Thoracic aorta (tissue), 2 donors: ENCODE measurements around the gene SERPINI2. TPM values are rescaled to one million over a fixed set of nuclear protein-coding genes. Genes with fewer than 3 reads are reported as not detected.

Experiments used
- ATAC-seq: fragments of 150-250 bp; one replicate; pipeline ENCODE4 v1.8.0; 2017; ENCODE audit warnings: low read depth; ENCODE audit not compliant: insufficient number of reproducible peaks, low FRiP score
- DNase-seq: peaks from one replicate; pipeline ENCODE4 v3.0.0-alpha.2; 2020; ENCODE audit warnings: low spot score
- H3K27ac ChIP-seq, 2 donors: fragments of 200-600 bp; sonication (generic); 1 replicate in 1 of 2; 2 replicates in 1 of 2; pipeline ENCODE4 v1.5.1; 2016; ENCODE audit warnings: mild to moderate bottlenecking in 2 of 2, moderate library complexity in 2 of 2
- H3K27me3 ChIP-seq: fragments of 200-600 bp; sonication (generic); replicated peaks from 2 replicates; pipeline ENCODE4 v1.6.0; 2016; ENCODE audit warnings: mild to moderate bottlenecking; ENCODE audit not compliant: insufficient read depth
- H3K36me3 ChIP-seq: fragments of 200-600 bp; sonication (generic); one replicate; pipeline ENCODE4 v1.5.1; 2016
- H3K4me1 ChIP-seq, 2 donors: fragments of 200-600 bp; sonication (generic); 1 replicate in 1 of 2; 2 replicates in 1 of 2; pipeline versions ENCODE4 v1.5.1 to v1.6.0; 2016; ENCODE audit warnings: low read depth in 2 of 2, mild to moderate bottlenecking in 1 of 2; ENCODE audit not compliant: control insufficient read depth in 1 of 2
- H3K4me3 ChIP-seq: fragments of 200-600 bp; sonication (generic); 2 replicates; pipeline ENCODE4 v1.5.1; 2016; ENCODE audit warnings: mild to moderate bottlenecking
- H3K9me3 ChIP-seq: fragments of 200-600 bp; sonication (generic); 2 replicates; pipeline ENCODE4 v1.5.1; 2016
- total RNA-seq, 2 donors: library from RNA; depleted of rRNA; stranded (reverse); fragments of >200 nt; gene quantifications; one replicate each; pipeline versions ENCODE4 v1.1.0 to v1.2.3, GENCODE V29; 2016
- TF ChIP-seq, protein P1 (sequence below): fragments of 200-600 bp; sonication (generic); IDR thresholded peaks from one replicate; pipeline ENCODE4 v1.5.1; 2019; ENCODE audit warnings: antibody characterized with exemption

The SERPINI2 gene
- total RNA-seq, 2 donors from 2014 or later, result not detected

DNA sequence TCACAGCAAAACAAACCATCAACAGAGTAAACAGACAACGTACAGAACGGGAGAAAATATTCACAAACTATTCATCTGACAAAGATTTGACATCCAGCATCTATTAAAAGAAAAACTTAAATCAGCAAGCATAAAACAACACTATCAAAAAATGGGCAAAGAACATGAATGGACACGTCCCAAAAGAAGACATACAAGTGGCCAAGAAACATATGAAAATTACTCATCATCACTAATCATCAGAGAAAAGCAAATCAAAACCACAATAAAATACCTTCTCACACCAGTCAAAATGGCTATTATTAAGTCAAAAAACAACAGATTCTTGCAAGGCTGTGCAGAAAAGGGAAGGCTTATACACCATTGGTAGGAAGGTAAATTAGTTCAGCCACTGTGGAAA lies 13.7 kb upstream of the SERPINI2 start:
- H3K9me3 ChIP-seq, result no peaks in the 10 kb centered on the region
- no peak overlapping the region for H3K4me3 ChIP-seq
- no peak overlapping the region for H3K27ac ChIP-seq
- ATAC-seq (no peak), DNase-seq (no peak)
- H3K36me3 ChIP-seq, result no peaks in the 10 kb centered on the region
- H3K4me1 ChIP-seq, result no peaks in the 10 kb centered on the region
- no peaks in the 10 kb centered on the region for H3K27me3 ChIP-seq
- TF ChIP-seq, protein P1, sequence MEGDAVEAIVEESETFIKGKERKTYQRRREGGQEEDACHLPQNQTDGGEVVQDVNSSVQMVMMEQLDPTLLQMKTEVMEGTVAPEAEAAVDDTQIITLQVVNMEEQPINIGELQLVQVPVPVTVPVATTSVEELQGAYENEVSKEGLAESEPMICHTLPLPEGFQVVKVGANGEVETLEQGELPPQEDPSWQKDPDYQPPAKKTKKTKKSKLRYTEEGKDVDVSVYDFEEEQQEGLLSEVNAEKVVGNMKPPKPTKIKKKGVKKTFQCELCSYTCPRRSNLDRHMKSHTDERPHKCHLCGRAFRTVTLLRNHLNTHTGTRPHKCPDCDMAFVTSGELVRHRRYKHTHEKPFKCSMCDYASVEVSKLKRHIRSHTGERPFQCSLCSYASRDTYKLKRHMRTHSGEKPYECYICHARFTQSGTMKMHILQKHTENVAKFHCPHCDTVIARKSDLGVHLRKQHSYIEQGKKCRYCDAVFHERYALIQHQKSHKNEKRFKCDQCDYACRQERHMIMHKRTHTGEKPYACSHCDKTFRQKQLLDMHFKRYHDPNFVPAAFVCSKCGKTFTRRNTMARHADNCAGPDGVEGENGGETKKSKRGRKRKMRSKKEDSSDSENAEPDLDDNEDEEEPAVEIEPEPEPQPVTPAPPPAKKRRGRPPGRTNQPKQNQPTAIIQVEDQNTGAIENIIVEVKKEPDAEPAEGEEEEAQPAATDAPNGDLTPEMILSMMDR, result no peak

DNA sequence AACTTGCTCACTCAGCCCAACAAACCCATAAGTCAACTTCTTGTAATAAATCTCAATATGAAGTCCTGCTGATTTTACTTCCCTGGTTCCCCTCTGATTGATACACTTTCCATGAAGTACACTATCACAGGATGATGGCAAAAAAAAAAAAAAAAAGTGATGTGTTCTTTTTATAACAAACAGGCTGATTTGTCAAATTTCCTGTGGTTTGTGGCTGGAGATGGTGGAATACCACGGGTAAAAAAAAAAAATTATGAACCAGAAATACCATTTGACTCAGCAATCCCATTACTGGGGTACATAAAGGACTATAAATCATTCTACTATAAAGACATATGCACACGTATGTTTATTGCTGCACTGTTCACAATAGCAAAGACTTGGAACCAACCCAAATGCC lies 10.7 kb upstream of the SERPINI2 start:
- DNase-seq, result no peak
- Histone ChIP-seq H3K36me3 (no peaks in the 10 kb centered on the region), H3K4me1 (no peaks in the 10 kb centered on the region), H3K9me3 (no peaks in the 10 kb centered on the region), H3K4me3 (no peak overlapping the region), H3K27me3 (no peaks in the 10 kb centered on the region), H3K27ac (no peak overlapping the region)
- no peak for ATAC-seq
- TF ChIP-seq, protein P1, result no peak

DNA sequence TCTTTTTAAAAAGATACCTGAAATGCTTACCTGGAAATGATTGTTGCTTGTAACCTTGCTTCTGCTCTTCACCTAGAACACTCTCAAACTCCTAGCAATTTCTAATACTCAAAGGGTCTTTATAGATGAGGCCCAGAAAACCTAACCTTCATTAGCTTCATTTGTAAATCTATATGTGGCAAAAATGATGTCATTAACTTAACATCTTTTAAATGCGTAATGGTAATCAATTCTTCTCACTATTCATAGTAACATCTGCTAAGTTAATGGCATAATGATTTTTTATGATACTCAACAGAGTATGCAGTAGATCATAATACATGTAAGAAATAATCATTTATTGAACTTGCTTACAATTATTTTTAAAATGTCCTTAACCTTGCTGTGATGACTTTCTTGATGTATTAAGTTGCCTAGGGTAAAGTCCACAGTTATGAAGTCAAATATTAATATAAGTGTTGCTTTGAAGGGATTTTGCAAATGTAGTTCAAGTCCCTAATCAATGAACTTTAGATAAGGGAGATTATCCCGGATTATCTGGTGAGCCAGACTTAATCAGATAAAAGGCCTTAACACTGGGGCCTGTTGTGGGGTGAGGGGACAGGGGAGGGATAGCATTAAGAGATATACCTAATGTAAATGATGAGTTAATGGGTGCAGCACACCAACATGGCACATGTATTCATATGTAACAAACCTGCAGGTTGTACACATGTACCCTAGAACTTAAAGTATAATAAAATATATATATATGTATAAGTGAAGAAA lies 10.1 kb upstream of the SERPINI2 start:
- Histone ChIP-seq H3K4me3 (no peak overlapping the region), H3K27me3 (no peaks in the 10 kb centered on the region), H3K27ac (no peak overlapping the region), H3K9me3 (no peaks in the 10 kb centered on the region), H3K4me1 (no peaks in the 10 kb centered on the region), H3K36me3 (no peaks in the 10 kb centered on the region)
- TF ChIP-seq, protein P1, result no peak
- no peak for DNase-seq
- no peak for ATAC-seq

DNA sequence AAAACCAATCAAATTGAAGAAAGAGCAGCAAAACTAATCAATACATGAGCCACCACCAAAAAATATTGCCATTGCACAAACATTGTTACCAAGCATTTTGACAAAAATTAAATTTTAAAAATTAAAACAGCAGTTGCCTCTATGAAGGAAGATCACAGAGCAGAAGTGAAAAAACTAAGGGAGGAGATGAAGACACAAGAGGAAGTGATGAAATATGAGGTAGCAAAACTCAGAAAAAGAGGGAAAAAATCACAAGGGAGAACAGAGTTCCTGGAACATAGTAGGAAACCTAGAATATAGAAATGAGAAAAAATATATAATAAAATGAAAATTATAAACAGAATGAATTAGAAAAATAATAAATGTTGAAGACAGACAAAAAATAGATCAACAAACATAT lies 7.3 kb upstream of the SERPINI2 start:
- no peak for DNase-seq
- no peaks in the 10 kb centered on the region for H3K36me3 ChIP-seq

DNA sequence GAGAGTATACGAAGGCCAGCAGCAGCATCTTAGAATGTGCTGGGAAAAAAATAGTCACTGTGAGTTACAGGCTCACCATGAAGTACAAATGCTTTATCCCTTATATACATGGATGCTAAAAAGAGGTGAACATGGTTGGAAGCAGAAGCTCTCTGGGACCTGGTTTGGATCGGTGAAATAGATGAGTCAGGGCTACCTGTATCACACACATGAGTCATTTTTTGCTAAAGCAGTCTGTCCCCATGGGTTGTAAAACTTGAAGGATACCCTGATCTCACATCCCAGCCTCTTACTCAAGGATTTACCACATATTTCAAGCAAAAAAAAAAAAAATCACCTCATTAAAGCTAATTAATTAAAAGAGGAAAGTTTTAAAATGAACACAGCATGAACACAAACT lies 6.9 kb upstream of the SERPINI2 start:
- no peak for ATAC-seq
- Histone ChIP-seq H3K4me3 (no peak overlapping the region), H3K36me3 (no peaks in the 10 kb centered on the region), H3K27me3 (no peaks in the 10 kb centered on the region), H3K9me3 (no peaks in the 10 kb centered on the region), H3K4me1 (no peaks in the 10 kb centered on the region), H3K27ac (no peak overlapping the region)
- TF ChIP-seq, protein P1, result no peak
- no peak for DNase-seq

More for the DNA sequence above, 7.3 kb upstream of the SERPINI2 start:
- Histone ChIP-seq H3K4me1 (no peaks in the 10 kb centered on the region), H3K4me3 (no peak overlapping the region), H3K9me3 (no peaks in the 10 kb centered on the region), H3K27me3 (no peaks in the 10 kb centered on the region), H3K27ac (no peak overlapping the region)
- TF ChIP-seq, protein P1, result no peak
- ATAC-seq, result no peak
